Upper lobe of right lung (tissue), 1 donor: ENCODE data around the gene OFD1. TPM values are rescaled to one million over a fixed set of nuclear protein-coding genes. Genes with fewer than 3 reads are reported as not detected.

Experiments used
- ATAC-seq: fragments of 200-7000 bp; cut with Tn5 transposase; one replicate; pipeline ENCODE4 v1.9.1; 2020; ENCODE audit warnings: mild to moderate bottlenecking, moderate library complexity
- DNase-seq: peaks from one replicate; pipeline ENCODE4 v3.0.0-alpha.2; 2020
- H3K27ac ChIP-seq: fragments of 200-600 bp; one replicate; pipeline ENCODE4 v1.8.0; 2022
- H3K27me3 ChIP-seq: fragments of 200-600 bp; one replicate; pipeline ENCODE4 v1.8.0; 2022; ENCODE audit warnings: mild to moderate bottlenecking
- H3K36me3 ChIP-seq: fragments of 200-600 bp; one replicate; pipeline ENCODE4 v1.8.0; 2022
- H3K4me1 ChIP-seq: fragments of 200-600 bp; one replicate; pipeline ENCODE4 v1.8.0; 2022
- H3K4me3 ChIP-seq: fragments of 200-600 bp; one replicate; pipeline ENCODE4 v1.8.0; 2022; ENCODE audit warnings: mild to moderate bottlenecking
- H3K9me3 ChIP-seq: fragments of 200-600 bp; one replicate; pipeline ENCODE4 v1.8.0; 2022
- intact Hi-C: fragments of 100-400 bp; cut with DNase I; formaldehyde crosslinking; loops from one replicate; pipeline ENCODE4 v1.11.0; 2022
- total RNA-seq: library from RNA; stranded (reverse); fragmentation: NEBNext Ultra II Directional; extraction: Animal tissue kit (Norgen Biotek cat#: 25700); gene quantifications from one replicate; pipeline ENCODE4 v1.2.1, GENCODE V29; 2021
- TF ChIP-seq, protein P1 (sequence below): fragments of 200-600 bp; IDR thresholded peaks from one replicate; pipeline ENCODE4 v1.8.0; 2022; ENCODE audit warnings: antibody characterized with exemption
- donor health status: DM: no; HTN: yes; CAD: no; lungs with severe emphysema.

The OFD1 gene
- total RNA-seq, 1 donor from 2014 or later = 36.5 TPM

DNA sequence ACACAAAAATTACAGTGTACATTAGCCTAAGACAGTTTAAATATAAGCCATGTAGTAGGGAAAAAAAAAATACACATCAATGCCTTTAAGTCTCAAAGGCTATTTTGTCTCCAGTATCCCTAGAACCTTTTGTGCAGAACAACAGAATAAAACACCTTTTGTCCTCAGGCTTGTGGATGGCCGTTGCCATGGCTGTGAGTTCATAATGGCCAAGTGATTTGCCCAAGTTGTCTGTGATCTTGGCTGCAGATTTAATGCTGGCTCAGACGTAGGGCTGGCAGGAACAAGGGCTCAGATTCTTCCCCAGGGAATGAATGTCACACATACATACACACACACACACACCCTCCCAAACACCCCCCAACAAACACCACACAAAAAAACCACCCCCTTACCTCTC, 57.0 kb downstream of the OFD1 start:
- ATAC-seq = no peak
- TF ChIP-seq, protein P1, sequence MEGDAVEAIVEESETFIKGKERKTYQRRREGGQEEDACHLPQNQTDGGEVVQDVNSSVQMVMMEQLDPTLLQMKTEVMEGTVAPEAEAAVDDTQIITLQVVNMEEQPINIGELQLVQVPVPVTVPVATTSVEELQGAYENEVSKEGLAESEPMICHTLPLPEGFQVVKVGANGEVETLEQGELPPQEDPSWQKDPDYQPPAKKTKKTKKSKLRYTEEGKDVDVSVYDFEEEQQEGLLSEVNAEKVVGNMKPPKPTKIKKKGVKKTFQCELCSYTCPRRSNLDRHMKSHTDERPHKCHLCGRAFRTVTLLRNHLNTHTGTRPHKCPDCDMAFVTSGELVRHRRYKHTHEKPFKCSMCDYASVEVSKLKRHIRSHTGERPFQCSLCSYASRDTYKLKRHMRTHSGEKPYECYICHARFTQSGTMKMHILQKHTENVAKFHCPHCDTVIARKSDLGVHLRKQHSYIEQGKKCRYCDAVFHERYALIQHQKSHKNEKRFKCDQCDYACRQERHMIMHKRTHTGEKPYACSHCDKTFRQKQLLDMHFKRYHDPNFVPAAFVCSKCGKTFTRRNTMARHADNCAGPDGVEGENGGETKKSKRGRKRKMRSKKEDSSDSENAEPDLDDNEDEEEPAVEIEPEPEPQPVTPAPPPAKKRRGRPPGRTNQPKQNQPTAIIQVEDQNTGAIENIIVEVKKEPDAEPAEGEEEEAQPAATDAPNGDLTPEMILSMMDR = no peak
- no peak overlapping the region for H3K27ac ChIP-seq

DNA sequence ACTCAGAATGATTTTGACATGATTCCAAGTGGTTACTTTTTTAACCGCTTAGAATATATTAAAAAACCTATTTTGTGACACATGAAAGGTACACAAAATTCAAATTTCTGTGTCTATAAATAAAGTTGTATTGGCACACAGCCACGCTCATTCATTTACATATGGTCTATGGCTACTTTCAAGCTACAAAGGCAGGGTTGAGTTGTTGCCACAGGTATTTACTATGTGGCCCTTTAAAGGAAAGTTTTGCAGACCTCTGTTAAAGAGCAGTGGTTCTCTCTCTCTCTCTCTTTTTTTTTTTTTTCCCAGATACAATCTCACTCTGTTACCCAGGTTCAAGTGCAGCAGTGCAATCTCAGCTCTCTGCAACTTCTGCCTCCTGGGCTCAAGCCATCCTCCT, 59.3 kb downstream of the OFD1 start:
- H3K4me1 ChIP-seq = no peaks in the 10 kb centered on the region
- intact Hi-C loops = no loop called here
- ATAC-seq (no peak), DNase-seq (no peak)
- H3K36me3 ChIP-seq = no peaks in the 10 kb centered on the region
- H3K4me3 ChIP-seq = no peak overlapping the region
- TF ChIP-seq, protein P1 = no peak
- no peaks in the 10 kb centered on the region for H3K9me3 ChIP-seq
- H3K27me3 ChIP-seq = no peaks in the 10 kb centered on the region
- H3K27ac ChIP-seq = no peak overlapping the region

More for the DNA sequence above, 57.0 kb downstream of the OFD1 start:
- Histone ChIP-seq H3K9me3 (no peaks in the 10 kb centered on the region), H3K36me3 (no peaks in the 10 kb centered on the region), H3K4me1 (no peaks in the 10 kb centered on the region), H3K27me3 (no peaks in the 10 kb centered on the region), H3K4me3 (no peak overlapping the region)
- DNase-seq = no peak
- intact Hi-C loops = no loop called here

DNA sequence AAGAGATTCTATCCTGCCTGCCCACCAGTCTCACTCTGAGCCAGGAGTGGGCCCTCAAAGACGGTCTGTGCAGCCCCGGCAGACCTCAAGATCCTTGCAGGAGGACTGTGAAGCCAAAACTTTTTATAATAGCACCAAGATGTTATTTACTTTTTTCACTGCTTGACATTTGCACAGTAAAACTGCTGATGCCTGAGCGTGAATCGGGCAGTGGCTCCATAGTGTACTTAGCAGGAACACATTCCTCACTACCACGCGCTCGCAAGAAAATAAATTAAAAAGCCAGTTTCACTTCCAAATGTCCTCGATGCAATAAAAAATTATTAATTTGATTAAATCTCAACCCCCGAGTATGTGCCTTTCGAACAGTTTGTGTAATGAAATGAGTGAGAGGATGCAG, 59.9 kb downstream of the OFD1 start:
- Histone ChIP-seq H3K36me3 (no peaks in the 10 kb centered on the region), H3K9me3 (no peaks in the 10 kb centered on the region), H3K27ac (no peak overlapping the region), H3K4me3 (no peak overlapping the region), H3K4me1 (no peaks in the 10 kb centered on the region), H3K27me3 (no peaks in the 10 kb centered on the region)
- ATAC-seq = no peak
- DNase-seq = no peak
- TF ChIP-seq, protein P1 = no peak
- intact Hi-C loops = no loop called here

DNA sequence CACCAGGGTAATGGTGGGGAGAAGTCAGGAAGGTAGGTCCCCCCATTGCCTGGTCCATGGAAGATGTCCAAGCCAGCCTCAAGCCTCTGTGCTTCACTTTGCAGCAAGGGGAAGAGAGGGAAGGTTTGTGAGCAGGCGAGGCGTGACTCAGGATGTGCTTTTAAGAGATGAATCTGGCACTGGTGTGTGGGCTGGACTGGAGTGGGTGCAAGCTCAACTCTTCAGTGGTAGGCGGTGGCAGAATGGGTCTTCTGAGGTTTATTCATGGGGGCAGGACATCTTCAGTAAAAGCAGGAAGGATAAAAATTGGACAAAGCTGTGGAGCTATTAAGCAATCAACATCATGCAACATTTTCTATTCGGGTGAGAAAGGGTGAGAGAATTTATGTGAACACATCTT, 63.0 kb downstream of the OFD1 start:
- intact Hi-C loops = no loop called here
- no peak overlapping the region for H3K4me3 ChIP-seq
- no peak overlapping the region for H3K27ac ChIP-seq
- ATAC-seq (no peak), DNase-seq (no peak)
- TF ChIP-seq, protein P1 = no peak
- H3K9me3 ChIP-seq = no peaks in the 10 kb centered on the region
- H3K36me3 ChIP-seq = no peaks in the 10 kb centered on the region
- H3K27me3 ChIP-seq = no peaks in the 10 kb centered on the region
- no peaks in the 10 kb centered on the region for H3K4me1 ChIP-seq

DNA sequence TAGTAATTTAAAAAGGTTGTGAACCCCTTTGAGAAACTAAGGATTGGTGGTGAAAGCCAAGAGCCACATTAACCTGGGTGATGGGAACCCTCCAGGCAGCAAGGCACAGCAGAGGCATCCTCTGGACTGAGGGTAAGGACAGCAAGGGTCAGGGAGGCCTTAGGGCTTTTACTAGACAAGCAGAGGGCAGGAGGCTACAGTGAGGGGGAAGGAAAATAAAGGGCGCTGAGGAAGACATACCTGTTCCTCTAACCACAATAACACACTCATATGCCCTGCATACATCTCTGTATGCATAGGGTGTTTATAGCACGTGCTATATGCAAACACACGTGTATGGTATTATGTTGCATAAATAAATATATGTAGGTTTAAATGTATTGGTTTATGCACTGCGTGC, 63.6 kb downstream of the OFD1 start:
- no peak for ATAC-seq
- no peaks in the 10 kb centered on the region for H3K27me3 ChIP-seq
- TF ChIP-seq, protein P1 = no peak

DNA sequence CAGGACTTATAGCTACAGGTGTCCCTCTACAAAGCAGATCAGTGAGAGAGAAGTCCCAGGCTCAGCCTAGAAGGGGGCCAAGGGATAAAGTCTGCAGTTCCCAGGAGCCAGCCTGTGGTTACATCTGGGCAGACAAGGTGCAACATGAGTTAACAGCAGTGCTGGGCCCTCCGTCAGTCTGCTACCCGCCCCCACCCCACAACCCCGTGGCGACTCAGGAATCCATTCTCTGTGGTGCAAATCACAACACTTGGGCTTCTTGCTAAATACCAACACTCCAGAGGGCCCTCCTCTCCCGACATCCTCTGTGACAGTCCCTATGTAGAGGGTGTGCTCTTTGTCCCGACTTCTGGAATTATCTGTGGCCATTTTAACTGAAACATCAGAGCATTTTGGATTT, 68.6 kb downstream of the OFD1 start:
- TF ChIP-seq, protein P1 = no peak
- ATAC-seq (no peak), DNase-seq (no peak)
- Histone ChIP-seq H3K36me3 (no peaks in the 10 kb centered on the region), H3K4me1 (no peaks in the 10 kb centered on the region), H3K27me3 (no peaks in the 10 kb centered on the region), H3K4me3 (no peak overlapping the region), H3K27ac (no peak overlapping the region), H3K9me3 (no peaks in the 10 kb centered on the region)
- intact Hi-C loops = no loop called here

More for the DNA sequence above, 63.6 kb downstream of the OFD1 start:
- H3K4me3 ChIP-seq = no peak overlapping the region
- H3K4me1 ChIP-seq = no peaks in the 10 kb centered on the region
- intact Hi-C loops = no loop called here
- no peak for DNase-seq
- no peaks in the 10 kb centered on the region for H3K36me3 ChIP-seq
- H3K27ac ChIP-seq = no peak overlapping the region
- no peaks in the 10 kb centered on the region for H3K9me3 ChIP-seq
